DOHH2 (cell line): Measurements from ENCODE around the gene KEL.

Experiments
- H3F3A ChIP-seq: fragments of 200-600 bp; sonication (generic), shearing (Covaris generic); 2 replicates; pipeline ENCODE4 v1.6.0; 2016; ENCODE audit warnings: antibody characterized with exemption, mild to moderate bottlenecking; ENCODE audit not compliant: control insufficient read depth, insufficient read depth
- H3K27ac ChIP-seq: fragments of 200-600 bp; sonication (generic); 2 replicates; pipeline ENCODE4 v1.5.1; 2014; ENCODE audit warnings: low read depth, mild to moderate bottlenecking, low read length, moderate library complexity
- H3K27me3 ChIP-seq: fragments of 200-600 bp; sonication (generic); 2 replicates; pipeline ENCODE4 v1.6.1; 2014; ENCODE audit warnings: mild to moderate bottlenecking, low read length, mixed read lengths; ENCODE audit not compliant: control insufficient read depth
- H3K36me3 ChIP-seq: fragments of 200-600 bp; sonication (generic); 2 replicates; pipeline ENCODE4 v1.6.1; 2014; ENCODE audit warnings: mild to moderate bottlenecking, low read length, moderate library complexity, mixed read lengths; ENCODE audit not compliant: control insufficient read depth
- H3K4me1 ChIP-seq: fragments of 200-600 bp; sonication (generic); 2 replicates; pipeline ENCODE4 v1.6.1; 2014; ENCODE audit warnings: mild to moderate bottlenecking, low read length, mixed read lengths; ENCODE audit not compliant: control insufficient read depth
- H3K4me2 ChIP-seq: fragments of 200-600 bp; sonication (generic); 2 replicates; pipeline ENCODE4 v1.6.0; 2014; ENCODE audit warnings: mild to moderate bottlenecking, low read length, moderate library complexity
- H3K4me3 ChIP-seq: fragments of 200-600 bp; sonication (generic); 2 replicates; pipeline ENCODE4 v1.5.1; 2014; ENCODE audit warnings: mild to moderate bottlenecking, low read length, mixed read lengths
- H3K79me2 ChIP-seq: fragments of 200-600 bp; sonication (generic); 2 replicates; pipeline ENCODE4 v1.6.1; 2014; ENCODE audit warnings: mild to moderate bottlenecking, low read length, mixed read lengths; ENCODE audit not compliant: control insufficient read depth
- H3K9me2 ChIP-seq: fragments of 200-600 bp; sonication (generic); replicated peaks from 2 replicates; pipeline ENCODE4 v1.6.1; 2014; ENCODE audit warnings: mild to moderate bottlenecking, low read length, mixed read lengths; ENCODE audit not compliant: control insufficient read depth
- H3K9me3 ChIP-seq: fragments of 200-600 bp; sonication (generic); 2 replicates; pipeline ENCODE4 v1.6.1; 2014; ENCODE audit warnings: antibody characterized with exemption, low read length, mixed read lengths; ENCODE audit not compliant: control insufficient read depth, insufficient read depth
- H4K20me1 ChIP-seq: fragments of 200-600 bp; sonication (generic); 2 replicates; pipeline ENCODE4 v1.6.0; 2014; ENCODE audit warnings: low read depth, mild to moderate bottlenecking, antibody characterized with exemption, low read length, moderate library complexity; ENCODE audit not compliant: control insufficient read depth, insufficient read depth
- CTCF ChIP-seq: fragments of 200-600 bp; sonication (generic); IDR thresholded peaks from one replicate; pipeline ENCODE4 v1.5.1; 2014; ENCODE audit warnings: antibody characterized with exemption, mild to moderate bottlenecking, low read depth, low read length; ENCODE audit not compliant: poor library complexity, severe bottlenecking
- EZH2phosphoT487 ChIP-seq: fragments of 200-600 bp; sonication (generic); IDR thresholded peaks from 2 replicates; pipeline ENCODE4 v1.6.1; 2017; ENCODE audit warnings: borderline replicate concordance, mild to moderate bottlenecking, antibody characterized with exemption, low read length, moderate library complexity, mixed read lengths

Gene KEL

GRCh38 chr7:142997456-142997989, 35.4 kb upstream of the KEL start:
- H4K20me1 ChIP-seq, result no peaks in the 10 kb centered on the region
- H3K36me3 ChIP-seq, result no peaks in the 10 kb centered on the region
- no peak overlapping the region for H3K4me3 ChIP-seq
- no peaks in the 10 kb centered on the region for H3K9me2 ChIP-seq
- H3K79me2 ChIP-seq, result no peaks in the 10 kb centered on the region
- H3K4me2 ChIP-seq, result no peak overlapping the region
- no peaks in the 10 kb centered on the region for H3K27me3 ChIP-seq
- H3K4me1 ChIP-seq, result peaks cover 3% of the 10 kb centered on the region; the same call in 1 of the 2 replicates
- H3K27ac ChIP-seq, result no peak overlapping the region
- TF ChIP-seq EZH2phosphoT487 (no peak), CTCF (no peak)
- H3K9me3 ChIP-seq, result no peaks in the 10 kb centered on the region
- no peaks in the 10 kb centered on the region for H3F3A ChIP-seq

GRCh38 chr7:142992427-142992826, 30.3 kb upstream of the KEL start:
- H3K9me3 ChIP-seq, result no peaks in the 10 kb centered on the region
- no peaks in the 10 kb centered on the region; the same call in 1 of the 2 replicates for H3K27me3 ChIP-seq
- H3K4me2 ChIP-seq, result no peak overlapping the region
- no peaks in the 10 kb centered on the region for H4K20me1 ChIP-seq
- TF ChIP-seq EZH2phosphoT487, result no peak
- TF ChIP-seq CTCF, result no peak
- no peaks in the 10 kb centered on the region for H3K9me2 ChIP-seq
- no peaks in the 10 kb centered on the region for H3K79me2 ChIP-seq
- no peak overlapping the region for H3K4me3 ChIP-seq
- H3K27ac ChIP-seq, result no peak overlapping the region
- peaks cover 3% of the 10 kb centered on the region; the same call in 1 of the 2 replicates for H3K4me1 ChIP-seq
- no peaks in the 10 kb centered on the region for H3K36me3 ChIP-seq
- H3F3A ChIP-seq, result no peaks in the 10 kb centered on the region

GRCh38 chr7:142984297-142984696, 22.1 kb upstream of the KEL start:
- no peak overlapping the region for H3K4me3 ChIP-seq
- peaks cover 11% of the 10 kb centered on the region for H3K27me3 ChIP-seq
- H3K4me2 ChIP-seq, result no peak overlapping the region
- TF ChIP-seq EZH2phosphoT487, result no peak
- TF ChIP-seq CTCF, result no peak
- H3K79me2 ChIP-seq, result no peaks in the 10 kb centered on the region
- peaks cover 3% of the 10 kb centered on the region; the same call in 1 of the 2 replicates for H3K9me3 ChIP-seq
- no peaks in the 10 kb centered on the region for H4K20me1 ChIP-seq
- H3K27ac ChIP-seq, result no peak overlapping the region
- no peaks in the 10 kb centered on the region for H3K36me3 ChIP-seq
- no peaks in the 10 kb centered on the region for H3K9me2 ChIP-seq
- no peaks in the 10 kb centered on the region for H3F3A ChIP-seq
- H3K4me1 ChIP-seq, result no peaks in the 10 kb centered on the region
